Adrenal gland (tissue), 5 donors: ENCODE measurements around the gene SLC4A1.

Experiments used
- POLR2A ChIP-seq, 2 donors: fragments of 450-650 bp; IDR thresholded peaks; one replicate each; pipeline ENCODE4 v1.6.1; 2017; ENCODE audit warnings: antibody characterized with exemption in 2 of 2, mild to moderate bottlenecking in 2 of 2, moderate library complexity in 1 of 2
- TF ChIP-seq, protein P1 (sequence below), 6 experiments: fragments of 450-650 bp in 4 of 6; fragments of 200-600 bp in 2 of 6; sonication (generic) in 1 of 6; IDR thresholded peaks; 1 replicate in 5 of 6; 2 replicates in 1 of 6; pipeline versions ENCODE4 v1.5.1 to v1.8.0; 2016 to 2021; ENCODE audit warnings: antibody characterized with exemption in 6 of 6, mild to moderate bottlenecking in 2 of 6, moderate library complexity in 1 of 6
- donor health status: DM: no; HTN: no; CAD: no.

DNA sequence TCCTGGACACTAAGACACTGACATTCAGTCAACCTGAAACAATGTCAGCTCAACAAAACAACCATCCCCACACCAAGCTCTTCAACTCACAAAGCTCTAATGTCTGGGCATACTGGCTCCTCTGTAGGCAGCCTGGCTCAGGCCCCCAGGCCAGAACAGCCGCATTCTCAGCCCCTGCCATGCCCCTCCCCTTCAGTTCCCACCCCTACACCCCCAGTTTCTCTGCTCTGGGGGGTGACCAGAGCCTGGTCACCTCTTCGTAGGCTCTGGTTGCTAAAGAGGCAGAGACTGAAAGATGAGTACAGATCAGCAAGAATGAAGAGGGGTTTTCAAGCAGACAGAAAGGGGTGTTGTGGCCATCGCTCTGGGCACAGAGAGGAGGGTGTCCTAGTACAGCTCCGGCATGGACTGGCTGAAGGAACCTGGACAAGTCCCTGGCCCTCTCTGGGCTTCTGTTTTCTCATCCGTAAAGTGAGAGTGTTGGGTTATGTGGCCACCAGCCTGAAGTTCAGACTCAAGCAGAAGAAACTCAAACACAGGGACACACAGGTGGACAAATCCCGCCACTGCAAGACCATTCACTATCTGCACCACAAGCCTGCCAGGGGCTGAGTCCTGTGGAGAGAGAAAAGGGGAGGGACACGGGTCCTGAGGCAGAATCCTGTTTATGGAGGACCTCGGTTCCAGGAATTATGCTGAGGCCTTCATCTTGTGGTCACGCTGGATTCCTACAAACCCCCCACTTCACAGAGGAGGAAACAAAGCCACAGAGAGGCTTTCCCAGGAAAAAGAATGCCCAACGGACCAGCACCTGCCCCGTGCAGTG, 987 bp upstream of the SLC4A1 start:
- TF ChIP-seq, protein P1, sequence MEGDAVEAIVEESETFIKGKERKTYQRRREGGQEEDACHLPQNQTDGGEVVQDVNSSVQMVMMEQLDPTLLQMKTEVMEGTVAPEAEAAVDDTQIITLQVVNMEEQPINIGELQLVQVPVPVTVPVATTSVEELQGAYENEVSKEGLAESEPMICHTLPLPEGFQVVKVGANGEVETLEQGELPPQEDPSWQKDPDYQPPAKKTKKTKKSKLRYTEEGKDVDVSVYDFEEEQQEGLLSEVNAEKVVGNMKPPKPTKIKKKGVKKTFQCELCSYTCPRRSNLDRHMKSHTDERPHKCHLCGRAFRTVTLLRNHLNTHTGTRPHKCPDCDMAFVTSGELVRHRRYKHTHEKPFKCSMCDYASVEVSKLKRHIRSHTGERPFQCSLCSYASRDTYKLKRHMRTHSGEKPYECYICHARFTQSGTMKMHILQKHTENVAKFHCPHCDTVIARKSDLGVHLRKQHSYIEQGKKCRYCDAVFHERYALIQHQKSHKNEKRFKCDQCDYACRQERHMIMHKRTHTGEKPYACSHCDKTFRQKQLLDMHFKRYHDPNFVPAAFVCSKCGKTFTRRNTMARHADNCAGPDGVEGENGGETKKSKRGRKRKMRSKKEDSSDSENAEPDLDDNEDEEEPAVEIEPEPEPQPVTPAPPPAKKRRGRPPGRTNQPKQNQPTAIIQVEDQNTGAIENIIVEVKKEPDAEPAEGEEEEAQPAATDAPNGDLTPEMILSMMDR (IDR thresholded peaks at IDR 0.05): no peak
- TF ChIP-seq POLR2A (IDR thresholded peaks at IDR 0.05): no peak
